ENCODE measurements around the gene BRD9.
"Not testable (repeated sequence)": the region's sequence is repeated elsewhere in the genome, so short reads cannot be mapped to it uniquely, and the experiment has no call there.

The BRD9 gene

GRCh38 chr5:880816-881550 lies 11.6 kb downstream of the BRD9 start:
- DNase-seq (ENCODE audit: low read depth in 2 of 3, low spot score in 2 of 3): no peak

- not testable (repeated sequence) for DNase-seq (ENCODE audit: low read depth in 2 of 3, low spot score in 2 of 3)
Observed at GRCh38 chr5:878677-879076, 13.9 kb downstream of the BRD9 start.

GRCh38 chr5:878125-878524 lies 14.5 kb downstream of the BRD9 start:
- no peak for DNase-seq (ENCODE audit: low read depth in 2 of 3, low spot score in 2 of 3)

DNA sequence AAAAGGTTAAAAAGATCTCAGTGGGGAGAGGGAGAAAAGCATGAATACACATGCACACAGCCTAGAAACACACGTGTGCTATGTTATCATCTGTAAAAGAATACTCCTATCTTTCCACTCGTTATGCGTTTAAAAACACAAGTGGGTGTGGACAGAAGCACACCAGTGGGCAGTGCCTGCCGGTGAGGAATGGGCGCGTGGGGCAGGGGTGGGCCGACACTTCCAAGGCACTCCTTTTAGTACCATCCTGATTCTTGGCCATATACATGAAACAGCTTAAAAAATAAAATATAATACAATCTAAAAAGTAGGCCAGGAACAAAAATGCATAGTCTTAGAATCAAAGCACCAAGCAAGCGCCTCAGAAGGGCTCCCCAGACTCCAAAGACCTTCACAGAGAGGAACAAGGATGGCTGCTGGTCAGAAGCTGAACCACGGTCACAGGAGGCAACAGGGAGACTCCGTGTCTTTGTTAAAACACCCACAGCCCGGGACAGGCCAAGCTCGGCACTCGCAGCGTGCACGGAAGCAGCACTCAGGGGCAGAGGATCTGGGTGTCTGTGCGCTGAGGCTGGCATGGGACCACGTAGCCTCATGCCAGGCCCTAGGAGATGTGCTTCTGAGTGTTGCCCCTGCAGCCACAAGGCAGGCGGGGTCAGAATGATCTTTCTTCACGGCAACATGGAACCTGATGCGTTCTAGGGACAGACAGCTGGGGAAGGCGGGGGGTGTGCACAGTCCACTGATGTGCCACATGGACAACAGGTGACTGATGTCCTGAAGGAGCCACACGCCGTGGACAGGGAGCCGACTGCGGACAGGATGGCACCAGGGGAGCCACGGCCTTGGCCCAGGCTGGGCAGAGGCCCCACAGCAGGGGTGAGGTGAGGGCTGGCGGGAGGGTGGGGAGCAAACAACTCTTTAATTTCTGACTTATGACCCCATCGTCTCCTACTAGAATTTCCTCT lies 15.9 kb downstream of the BRD9 start:
- no peak for DNase-seq (ENCODE audit: low read depth in 2 of 3, low spot score in 2 of 3)

DNA sequence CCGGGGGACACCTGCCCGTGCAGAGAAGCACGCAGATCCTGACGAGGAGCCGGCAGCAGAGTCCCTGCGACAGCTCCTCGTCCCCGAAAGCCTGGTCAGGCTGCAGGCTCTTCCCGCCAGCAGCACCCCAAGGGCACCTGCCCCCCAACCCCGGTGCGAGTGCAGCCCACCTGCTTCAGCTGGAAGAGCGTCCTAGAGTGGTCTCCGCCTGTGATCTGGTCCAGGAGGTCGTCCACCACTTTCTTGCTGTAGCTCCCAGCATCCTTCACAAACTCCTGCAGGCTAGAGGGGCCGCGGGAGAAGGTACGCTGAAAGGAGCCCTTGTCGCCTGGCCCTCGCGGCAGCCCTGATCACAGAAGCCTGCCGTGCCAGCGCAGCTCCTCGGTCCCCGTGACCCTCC lies 16.7 kb downstream of the BRD9 start:
- no peak for DNase-seq (ENCODE audit: low read depth in 2 of 3, low spot score in 2 of 3)

DNA sequence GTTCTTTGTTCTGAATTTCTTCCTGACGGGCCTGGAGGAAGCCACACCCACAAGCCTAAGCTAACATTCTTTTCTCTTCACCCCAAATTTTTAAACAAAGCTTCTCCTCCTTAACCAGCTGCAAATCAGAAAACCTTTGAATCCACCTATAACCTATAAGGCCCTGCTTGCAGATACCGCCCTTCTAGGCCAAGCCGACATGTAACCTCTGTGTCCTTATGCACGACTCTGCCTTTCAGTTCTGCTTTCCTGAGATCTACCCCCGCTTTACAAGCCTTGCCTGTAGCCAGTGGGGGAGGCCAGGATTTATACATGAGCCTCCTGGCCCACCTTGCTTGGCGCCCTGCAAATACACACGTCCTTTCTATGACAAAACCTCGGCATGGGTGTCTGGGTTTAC lies 19.3 kb downstream of the BRD9 start:
- no peak for DNase-seq (ENCODE audit: low read depth in 2 of 3, low spot score in 2 of 3)

- no peak for DNase-seq (ENCODE audit: low read depth in 2 of 3, low spot score in 2 of 3)
Observed at GRCh38 chr5:872301-872700, 20.3 kb downstream of the BRD9 start.

DNA sequence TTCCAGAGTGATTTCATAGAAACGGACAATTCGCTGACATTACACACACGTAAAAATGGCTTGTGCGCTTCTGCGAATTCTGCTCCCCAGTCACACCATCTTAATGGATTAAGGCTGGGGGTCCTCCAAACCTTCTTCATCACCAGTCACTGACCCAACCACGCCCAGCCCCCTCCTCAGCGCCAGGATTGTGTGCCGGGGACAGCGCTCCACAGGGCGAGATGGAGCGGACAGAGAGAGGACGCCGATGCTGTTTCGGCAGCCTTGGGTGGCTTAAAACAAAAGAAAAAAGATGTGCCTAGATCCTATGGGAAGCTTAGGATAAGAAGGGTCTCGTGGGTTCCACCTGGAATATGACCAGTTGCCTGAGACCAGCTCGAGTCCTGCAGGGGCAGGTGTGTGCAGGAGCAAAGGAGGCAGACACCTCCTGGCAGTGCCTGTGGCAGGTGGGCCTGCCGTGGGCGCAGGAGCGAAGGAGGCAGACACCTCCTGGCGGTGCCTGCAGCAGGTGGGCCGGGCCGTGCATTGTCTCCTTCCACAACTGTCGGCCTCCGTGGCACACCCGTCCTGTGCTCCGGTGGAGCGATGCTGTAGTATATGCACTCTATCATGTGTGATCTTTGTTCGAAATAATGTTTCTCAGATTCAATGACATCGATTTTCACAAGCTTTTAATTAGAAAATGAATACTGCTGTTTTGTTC lies 20.9 kb downstream of the BRD9 start:
- DNase-seq (ENCODE audit: low read depth in 2 of 3, low spot score in 2 of 3): no peak

DNA sequence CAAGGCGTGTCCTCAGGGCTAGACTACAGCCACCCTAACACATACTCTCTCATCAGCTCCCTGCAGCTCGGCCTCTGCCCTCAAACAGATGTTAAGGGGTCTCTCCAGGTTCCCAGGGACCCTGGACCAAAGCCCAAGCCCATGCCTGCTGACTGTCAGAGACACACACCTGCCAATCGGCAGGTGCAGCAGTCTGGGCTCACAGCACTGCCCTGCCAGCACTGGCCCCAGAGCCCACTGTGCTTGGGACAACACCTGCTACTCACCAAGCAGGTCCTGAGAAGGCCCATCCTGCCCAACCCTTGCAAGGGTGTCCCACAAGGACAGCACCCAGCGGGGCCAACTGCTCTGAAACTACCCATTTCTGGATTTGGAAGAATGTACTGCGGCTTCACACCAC lies 21.6 kb downstream of the BRD9 start:
- no peak for DNase-seq (ENCODE audit: low read depth in 2 of 3, low spot score in 2 of 3)

- no peak for DNase-seq (ENCODE audit: low read depth in 2 of 3, low spot score in 2 of 3)
Observed at GRCh38 chr5:868428-869135, 24.0 kb downstream of the BRD9 start.

DNA sequence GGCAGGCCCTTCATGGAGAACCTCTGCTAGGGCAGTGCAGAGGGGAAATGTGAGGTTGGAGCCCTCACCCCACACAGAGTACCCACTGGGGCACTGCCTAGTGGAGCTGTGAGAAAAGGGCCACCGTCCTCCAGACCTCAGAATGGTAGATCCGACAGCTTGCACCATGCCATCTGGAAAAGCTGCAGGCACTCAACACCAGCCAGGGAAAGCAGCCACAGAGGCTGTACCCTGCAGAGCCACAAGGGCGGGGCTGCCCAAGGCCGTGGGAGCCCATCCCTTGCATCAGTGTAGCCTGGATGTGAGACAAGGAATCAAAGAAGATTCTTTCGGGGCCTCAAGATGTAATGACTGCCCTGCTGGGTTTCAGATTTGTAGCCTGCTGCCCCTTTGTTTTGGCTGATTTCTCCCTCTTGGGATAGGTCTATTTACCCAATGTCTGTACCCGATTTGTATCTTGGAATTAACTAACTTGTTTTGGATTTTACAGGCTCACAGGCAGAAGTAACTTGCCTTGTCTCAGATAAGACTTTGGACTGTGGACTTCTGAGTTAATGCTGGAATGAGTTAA lies 25.2 kb downstream of the BRD9 start:
- DNase-seq (ENCODE audit: low read depth in 2 of 3, low spot score in 2 of 3): no peak

DNA sequence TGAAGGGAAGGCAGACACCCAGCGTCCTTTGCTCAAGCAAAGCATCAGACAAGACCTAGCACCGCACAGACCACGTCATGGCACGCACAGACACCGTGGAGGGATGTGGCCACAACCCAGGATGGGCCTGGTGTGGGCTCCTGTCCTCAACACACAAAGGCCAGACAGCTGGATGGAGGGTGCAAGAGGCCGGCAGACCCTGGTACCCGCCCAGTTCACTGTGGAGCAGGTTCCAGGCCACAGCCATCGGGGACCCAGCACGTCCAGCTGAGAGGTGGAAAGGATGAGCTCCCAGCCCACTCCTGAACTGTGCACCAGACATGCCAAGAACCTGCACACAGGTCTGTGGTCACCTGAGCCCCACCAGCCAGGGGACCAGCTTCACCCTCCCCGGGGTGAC lies 26.8 kb downstream of the BRD9 start:
- DNase-seq (ENCODE audit: low read depth in 2 of 3, low spot score in 2 of 3): no peak

- DNase-seq (ENCODE audit: low read depth in 2 of 3, low spot score in 2 of 3): no peak
Observed at GRCh38 chr5:865168-865521, 27.5 kb downstream of the BRD9 start.

DNA sequence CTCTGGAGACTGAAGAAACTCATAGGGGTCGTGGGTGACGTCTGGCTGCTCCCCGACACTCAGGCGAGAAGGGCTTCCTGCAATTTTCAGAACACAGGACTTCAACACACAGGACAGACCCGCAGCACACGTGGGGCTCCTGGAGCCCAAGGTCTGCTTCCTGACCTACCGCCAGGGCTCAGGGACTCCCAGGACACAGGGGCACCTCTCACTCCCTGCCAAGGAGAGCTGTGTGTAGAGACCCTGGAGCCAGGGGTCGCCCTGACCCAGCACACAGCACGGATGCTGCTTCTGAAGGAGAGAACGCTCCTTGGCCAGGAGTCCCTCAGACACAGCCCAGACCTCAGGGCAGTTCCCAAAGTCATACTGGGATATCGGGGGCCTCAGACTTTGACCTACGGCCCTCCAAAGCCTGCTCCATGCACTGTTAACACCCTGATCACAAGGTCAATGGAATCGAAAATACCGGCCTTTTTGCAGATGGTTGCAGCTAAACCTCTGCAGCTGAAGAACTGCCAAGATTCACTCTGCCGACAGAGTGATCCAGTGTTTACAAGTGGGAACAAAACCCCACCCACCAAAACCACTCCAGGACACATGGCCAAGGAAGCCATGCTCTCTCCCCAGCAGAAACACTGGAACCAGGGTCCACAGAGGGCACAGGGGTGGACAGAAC lies 28.0 kb downstream of the BRD9 start:
- no peak for DNase-seq (ENCODE audit: low read depth in 2 of 3, low spot score in 2 of 3)

DNA sequence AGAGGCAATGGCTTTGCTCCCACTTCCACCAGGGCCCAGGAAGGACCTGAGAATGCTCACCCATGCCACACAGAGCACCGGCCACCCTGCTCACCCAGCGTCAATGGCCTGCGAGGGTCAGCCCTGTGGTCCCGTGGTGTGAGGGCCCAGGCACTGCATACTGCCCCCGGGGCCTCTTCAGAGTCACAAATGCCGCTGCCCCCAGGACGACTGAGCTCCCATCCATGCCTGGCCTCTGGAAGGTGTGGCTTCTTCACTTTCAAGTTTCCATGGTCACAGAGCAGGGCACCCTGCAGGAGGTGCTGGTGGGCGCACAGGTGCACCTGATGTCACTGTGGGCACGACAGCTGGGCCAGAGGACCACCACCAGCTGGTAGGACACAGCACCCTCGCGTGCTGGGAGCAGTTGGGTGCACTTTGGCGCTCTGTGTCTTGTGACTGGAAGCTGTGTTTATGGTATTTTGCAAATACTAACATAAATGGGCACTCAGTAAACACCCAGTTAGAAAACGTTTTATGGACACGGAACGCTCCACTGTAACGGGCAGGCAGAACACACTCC lies 29.3 kb downstream of the BRD9 start:
- no peak for DNase-seq (ENCODE audit: low read depth in 2 of 3, low spot score in 2 of 3)

DNA sequence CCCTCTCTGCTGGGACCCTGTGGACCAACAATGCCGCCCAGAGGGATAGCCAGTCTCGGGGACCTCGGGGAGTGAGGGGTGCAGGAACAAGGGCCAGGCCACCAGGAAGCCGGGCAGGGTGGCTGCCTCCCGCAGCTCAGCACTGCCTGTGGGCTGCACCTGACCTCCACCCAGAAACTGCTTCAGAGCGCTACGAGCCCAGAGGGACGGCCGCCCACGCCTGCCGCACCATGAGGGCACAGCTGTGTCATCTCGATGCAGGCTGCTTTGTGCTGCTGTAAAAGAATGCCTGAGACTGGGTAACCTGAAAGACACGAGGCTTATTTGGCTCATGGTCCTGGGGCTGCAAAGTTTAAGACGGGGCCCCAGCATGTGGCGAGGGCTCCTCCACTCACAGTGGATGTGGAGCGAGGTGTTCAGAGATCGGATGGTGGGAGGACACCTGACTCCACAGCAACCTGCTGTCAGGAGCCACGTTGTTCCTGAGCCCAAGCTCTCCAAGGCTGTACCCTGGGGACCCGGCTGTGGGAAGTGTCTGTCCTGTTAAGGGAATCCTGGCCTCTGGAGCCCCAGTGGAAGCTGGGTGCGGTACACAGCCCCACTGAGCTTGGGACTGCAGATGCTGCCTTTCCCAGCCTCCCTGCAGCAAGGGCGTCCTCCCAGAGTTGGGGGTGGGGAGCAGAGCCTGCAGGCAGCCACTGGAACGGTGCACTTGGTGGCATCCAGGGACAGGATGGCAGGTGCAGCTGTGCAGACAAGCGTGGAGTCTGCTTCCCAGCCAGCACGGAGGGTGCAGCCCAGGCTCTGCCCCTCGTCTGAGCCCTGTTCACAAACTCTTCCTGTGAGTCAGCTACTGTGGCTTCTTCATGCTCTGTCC lies 30.0 kb downstream of the BRD9 start:
- no peak for DNase-seq (ENCODE audit: low read depth in 2 of 3, low spot score in 2 of 3)

DNA sequence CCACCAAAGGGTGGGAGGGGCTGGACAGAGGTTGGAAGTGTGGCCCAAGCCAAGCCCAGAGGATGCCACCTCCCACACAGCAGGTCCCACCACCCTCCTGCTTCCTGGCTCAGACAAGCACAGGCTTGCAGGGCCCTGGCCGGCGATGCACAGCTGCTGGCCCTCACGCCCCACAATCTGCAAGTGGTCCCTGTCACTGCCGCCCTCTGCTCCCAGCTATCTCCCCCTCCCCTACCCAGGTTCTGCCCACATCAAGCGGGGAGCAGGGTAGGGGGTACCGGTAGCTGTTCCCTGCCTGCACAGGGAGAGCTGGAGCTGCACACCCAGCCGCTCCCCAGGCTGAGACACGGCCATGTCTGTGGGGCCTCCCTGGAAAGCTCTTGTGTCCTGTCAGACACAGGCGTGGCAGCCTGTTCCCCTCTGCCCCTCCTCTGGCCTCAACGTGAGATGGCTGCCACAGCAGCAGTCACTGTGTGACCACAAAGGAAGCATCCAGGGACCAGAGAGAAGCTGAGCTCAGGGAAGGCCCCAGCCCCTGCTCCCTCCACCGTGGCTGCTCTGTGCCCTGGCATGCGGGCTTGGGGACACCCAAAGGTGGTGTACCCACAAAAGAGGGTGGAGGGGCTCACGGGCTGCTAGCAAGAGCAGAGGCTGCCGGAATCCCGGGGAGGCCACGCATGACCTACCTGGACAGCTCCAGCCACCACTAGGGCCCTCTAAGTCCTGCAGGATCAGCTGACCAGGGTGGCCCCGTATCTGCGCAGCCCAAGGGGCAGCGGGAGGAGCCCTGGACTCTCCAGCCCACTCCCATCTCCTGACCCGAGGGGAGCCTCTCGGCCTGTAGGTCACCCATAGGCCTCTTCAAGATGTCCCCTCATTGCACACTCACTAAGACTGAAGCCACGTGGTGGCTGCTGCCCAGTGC lies 30.9 kb downstream of the BRD9 start:
- DNase-seq (ENCODE audit: low read depth in 2 of 3, low spot score in 2 of 3): no peak

Data from activated CD8-positive, alpha-beta memory T cell treated with anti-CD3 and anti-CD28 coated beads for 48 hours (primary cell).